Epithelial cell of prostate (primary cell): Measurements from ENCODE around the gene IQCH.

Source experiments
- DNase-seq: peaks from one replicate; pipeline ENCODE4 v3.0.0-alpha.2; 2011; ENCODE audit warnings: low read depth, low spot score
- H3K27ac ChIP-seq: fragments of 450-650 bp; 2 replicates; pipeline ENCODE4 v1.5.1; 2017; ENCODE audit warnings: mild to moderate bottlenecking

IQCH gene

DNA sequence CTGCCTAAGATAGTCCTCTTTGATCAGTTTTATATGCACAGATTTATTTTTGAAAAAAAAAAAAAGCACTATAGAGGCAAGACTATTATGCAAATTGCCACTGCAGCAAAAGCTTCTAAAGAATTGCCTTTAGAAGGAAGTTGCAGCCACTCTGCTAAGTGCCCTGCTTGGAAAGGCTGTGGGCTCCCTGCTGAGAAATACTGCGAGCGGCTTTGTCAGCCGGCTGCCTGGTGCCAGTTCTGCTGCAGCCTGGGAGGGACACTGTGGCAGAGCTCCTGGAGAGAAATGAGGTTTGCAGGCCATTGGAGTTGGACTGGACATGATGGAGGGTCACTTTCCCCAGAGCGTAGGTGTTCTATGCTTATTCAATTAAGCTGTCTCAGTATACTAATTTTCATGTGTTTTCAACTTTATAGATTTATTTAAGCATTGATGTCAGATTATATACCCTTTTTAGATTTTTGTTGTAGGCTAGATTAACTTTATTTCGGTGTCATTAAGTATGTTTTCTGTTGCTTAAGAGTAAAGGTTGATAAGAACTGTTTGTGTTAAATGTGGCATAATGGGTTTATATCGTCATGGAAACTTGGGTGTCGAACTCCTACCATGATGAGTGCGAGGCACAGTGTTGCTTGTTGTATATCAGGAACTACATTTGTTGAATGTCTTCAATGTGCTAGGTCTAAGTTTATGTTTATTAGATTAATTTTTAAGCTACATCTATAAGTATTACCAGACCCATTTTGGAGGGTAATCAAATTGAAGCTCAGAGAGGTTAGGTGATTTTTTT lies 294.5 kb downstream of the IQCH start:
- no peak for DNase-seq
- no peak overlapping the region for H3K27ac ChIP-seq

DNA sequence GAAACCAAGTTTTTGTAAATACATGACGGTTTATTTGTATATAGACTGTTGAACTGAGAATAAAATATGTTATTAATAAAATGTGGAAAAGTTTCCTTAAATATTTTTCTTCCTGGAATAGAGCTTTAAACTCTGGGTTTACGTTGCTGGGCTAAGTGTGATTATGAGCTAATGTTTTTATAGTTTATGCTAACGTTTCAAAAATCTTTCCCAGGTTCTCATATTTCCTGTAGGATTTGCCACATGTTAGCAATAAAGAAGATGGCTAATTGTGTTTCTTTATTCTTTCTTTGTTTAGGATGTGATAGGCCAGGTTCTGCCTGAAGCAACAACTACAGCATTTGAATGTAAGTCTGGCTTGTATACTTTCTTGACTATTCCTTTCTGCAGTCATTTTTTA lies 295.1 kb downstream of the IQCH start:
- no peak overlapping the region for H3K27ac ChIP-seq
- no peak for DNase-seq

DNA sequence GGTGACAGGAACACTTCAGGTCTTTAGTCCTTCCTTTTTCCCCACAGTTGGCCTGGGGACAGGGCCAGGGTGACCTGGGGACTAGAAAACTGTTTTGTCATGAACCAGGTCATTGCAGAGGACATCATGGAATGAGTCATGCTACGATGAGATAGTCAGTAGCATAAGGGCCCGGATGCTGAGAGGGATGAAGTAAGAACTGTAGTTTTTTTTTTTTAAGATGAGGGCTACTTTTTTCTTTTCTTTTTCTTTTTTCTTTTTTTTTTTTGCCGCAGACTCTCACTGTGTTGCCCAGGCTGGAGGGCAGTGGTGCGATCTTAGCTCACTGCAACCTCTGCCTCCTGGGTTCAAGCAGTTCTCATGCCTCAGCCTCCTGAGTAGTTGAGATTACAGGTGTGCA lies 295.9 kb downstream of the IQCH start:
- no peak for DNase-seq

DNA sequence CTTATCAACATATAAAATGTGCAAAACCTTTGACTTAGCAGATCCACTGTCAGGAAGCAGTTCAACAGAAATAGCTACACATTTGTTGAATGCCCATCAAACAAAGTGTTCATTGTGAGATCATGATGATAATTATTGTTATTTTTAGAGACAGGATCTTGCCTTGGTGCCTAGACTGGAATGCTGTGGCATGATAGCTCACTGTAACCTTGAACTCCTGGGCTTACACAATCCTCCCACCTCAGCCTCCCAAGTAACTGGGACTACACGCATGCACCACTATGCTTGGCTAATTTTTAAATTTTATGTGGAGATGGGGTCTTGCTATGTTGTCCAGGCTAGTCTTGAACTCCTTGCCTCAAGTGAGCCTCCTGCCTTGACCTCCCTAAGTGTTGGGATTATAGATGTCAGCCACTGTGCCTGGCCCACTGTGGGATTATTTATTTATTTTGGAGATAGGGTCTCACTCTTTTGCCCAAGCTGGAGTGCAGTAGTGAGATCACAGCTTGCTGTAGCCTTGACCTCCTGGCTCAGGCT lies 296.7 kb downstream of the IQCH start:
- no peak for DNase-seq
- H3K27ac ChIP-seq: no peak overlapping the region

More for the DNA sequence above, 295.9 kb downstream of the IQCH start:
- H3K27ac ChIP-seq: no peak overlapping the region
